Gastroesophageal sphincter (tissue), 4 donors: ENCODE results near the gene SACM1L. TPM values are rescaled to one million over a fixed set of nuclear protein-coding genes. Genes with fewer than 3 reads are reported as not detected.
"Not testable (repeated sequence)": the region's sequence is repeated elsewhere in the genome, so short reads cannot be mapped to it uniquely, and the experiment has no call there.

ENCODE experiments used
- ATAC-seq: fragments of 150-250 bp; one replicate; pipeline ENCODE4 v1.9.1; 2016; ENCODE audit warnings: mild to moderate bottlenecking, moderate library complexity
- H3K27ac ChIP-seq, 4 donors: fragments of 200-600 bp; sonication (generic) in 3 of 4; 1 replicate in 3 of 4; 2 replicates in 1 of 4; pipeline ENCODE4 v1.5.1; 2016 to 2019
- H3K27me3 ChIP-seq: fragments of 200-600 bp; sonication (generic); one replicate; pipeline ENCODE4 v1.5.1; 2019
- H3K36me3 ChIP-seq, 2 donors: fragments of 200-600 bp; sonication (generic); one replicate each; pipeline ENCODE4 v1.5.1; 2019; ENCODE audit warnings: control low read depth in 1 of 2
- H3K4me1 ChIP-seq, 3 donors: fragments of 200-600 bp; sonication (generic); 1 replicate in 2 of 3; 2 replicates in 1 of 3; pipeline ENCODE4 v1.5.1; 2016 to 2019; ENCODE audit warnings: control low read depth in 2 of 3
- H3K4me3 ChIP-seq, 2 donors: fragments of 200-600 bp; sonication (generic); one replicate each; pipeline ENCODE4 v1.5.1; 2019; ENCODE audit warnings: mild to moderate bottlenecking in 1 of 2, moderate library complexity in 1 of 2
- H3K9me3 ChIP-seq, 3 donors: fragments of 200-600 bp; sonication (generic); one replicate each; pipeline ENCODE4 v1.5.1; 2017 to 2019; ENCODE audit warnings: control low read depth in 2 of 3
- EP300 ChIP-seq: sonication (generic); formaldehyde crosslinking; IDR thresholded peaks from one replicate; pipeline ENCODE4 v1.6.1; 2017; ENCODE audit warnings: antibody characterized with exemption, mild to moderate bottlenecking
- POLR2A ChIP-seq, 2 donors: fragments of 450-650 bp; IDR thresholded peaks; one replicate each; pipeline ENCODE4 v1.6.1; 2017; ENCODE audit warnings: antibody characterized with exemption in 2 of 2, mild to moderate bottlenecking in 2 of 2, moderate library complexity in 1 of 2
- POLR2AphosphoS5 ChIP-seq: sonication (generic); formaldehyde crosslinking; IDR thresholded peaks from one replicate; pipeline ENCODE4 v1.6.1; 2017; ENCODE audit warnings: antibody characterized with exemption
- WGBS, 2 donors: methylation state at CpG; one replicate each; pipeline ENCODE4 v1.1.5; 2018; ENCODE audit warnings: low coverage in 1 of 2; 5-methylcytosine and 5-hydroxymethylcytosine counted together
- total RNA-seq, 4 donors: library from RNA; depleted of rRNA; stranded (reverse); fragments of >200 nt; gene quantifications; one replicate each; pipeline ENCODE4 v1.1.0, GENCODE V29; 2016
- TF ChIP-seq, protein P1 (sequence below), 4 experiments: fragments of 200-600 bp in 2 of 4; fragments of 450-650 bp in 2 of 4; sonication (generic) in 1 of 4; IDR thresholded peaks; one replicate each; pipeline ENCODE4 v1.5.1; 2017 to 2019; ENCODE audit warnings: antibody characterized with exemption in 4 of 4, mild to moderate bottlenecking in 2 of 4, moderate library complexity in 2 of 4

The SACM1L gene
- total RNA-seq, 4 donors from 2014 or later, result 31.9 to 52.6 (median 38.2) TPM

DNA sequence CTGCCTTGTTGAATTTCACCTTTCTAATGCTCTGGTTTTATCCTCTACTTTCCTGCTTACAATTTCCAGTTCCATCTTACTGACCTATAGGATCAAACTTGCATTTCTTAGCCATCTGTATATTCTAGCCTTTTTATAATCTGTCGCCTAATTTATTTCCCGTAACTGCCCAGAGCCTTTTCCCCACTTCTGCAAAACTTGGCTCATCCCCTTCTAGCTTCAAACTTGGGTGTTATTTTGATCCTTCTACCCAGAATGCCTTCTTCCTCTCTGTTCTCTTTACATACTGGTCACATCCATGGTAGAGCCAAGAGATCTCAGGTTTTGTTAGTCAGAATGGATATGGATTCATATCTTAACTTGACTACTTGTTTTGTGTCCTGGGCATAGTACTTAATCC, 2.6 kb downstream of the SACM1L start:
- 65 to 78% methylated on average over 2 of the region's 2 CpGs for WGBS, 2 donors
- Histone ChIP-seq H3K27ac (no peak overlapping the region), H3K27me3 (no peaks in the 10 kb centered on the region), H3K36me3 (peaks cover 0 to 19% of the 10 kb centered on the region in 2 donors), H3K4me1 (peaks cover 6 to 73% (median 28%) of the 10 kb centered on the region in 3 donors), H3K4me3 (no peak overlapping the region), H3K9me3 (no peaks in the 10 kb centered on the region)
- no peak for ATAC-seq
- no peak for TF ChIP-seq POLR2A (IDR thresholded peaks at IDR 0.05)
- TF ChIP-seq POLR2AphosphoS5, result no peak
- no peak for TF ChIP-seq EP300
- TF ChIP-seq, protein P1, sequence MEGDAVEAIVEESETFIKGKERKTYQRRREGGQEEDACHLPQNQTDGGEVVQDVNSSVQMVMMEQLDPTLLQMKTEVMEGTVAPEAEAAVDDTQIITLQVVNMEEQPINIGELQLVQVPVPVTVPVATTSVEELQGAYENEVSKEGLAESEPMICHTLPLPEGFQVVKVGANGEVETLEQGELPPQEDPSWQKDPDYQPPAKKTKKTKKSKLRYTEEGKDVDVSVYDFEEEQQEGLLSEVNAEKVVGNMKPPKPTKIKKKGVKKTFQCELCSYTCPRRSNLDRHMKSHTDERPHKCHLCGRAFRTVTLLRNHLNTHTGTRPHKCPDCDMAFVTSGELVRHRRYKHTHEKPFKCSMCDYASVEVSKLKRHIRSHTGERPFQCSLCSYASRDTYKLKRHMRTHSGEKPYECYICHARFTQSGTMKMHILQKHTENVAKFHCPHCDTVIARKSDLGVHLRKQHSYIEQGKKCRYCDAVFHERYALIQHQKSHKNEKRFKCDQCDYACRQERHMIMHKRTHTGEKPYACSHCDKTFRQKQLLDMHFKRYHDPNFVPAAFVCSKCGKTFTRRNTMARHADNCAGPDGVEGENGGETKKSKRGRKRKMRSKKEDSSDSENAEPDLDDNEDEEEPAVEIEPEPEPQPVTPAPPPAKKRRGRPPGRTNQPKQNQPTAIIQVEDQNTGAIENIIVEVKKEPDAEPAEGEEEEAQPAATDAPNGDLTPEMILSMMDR (IDR thresholded peaks at IDR 0.05), result no peak

DNA sequence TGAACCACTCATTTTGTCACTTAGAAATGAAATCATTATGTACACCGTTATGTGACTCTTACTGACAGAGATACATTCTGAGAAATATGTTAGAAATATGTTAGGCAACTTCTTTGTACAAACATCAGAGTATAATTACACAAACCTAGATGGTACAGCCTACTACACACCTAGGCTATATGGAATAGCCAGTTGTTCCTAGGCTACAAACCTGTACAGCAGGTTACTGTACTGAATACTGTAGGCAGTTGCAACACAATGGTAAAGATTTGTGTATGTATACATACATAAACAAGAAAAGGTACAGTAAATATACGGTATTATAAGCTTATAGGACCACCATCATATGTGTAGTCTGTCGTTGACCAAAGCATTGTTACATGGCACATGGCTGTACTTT, 3.7 kb downstream of the SACM1L start:
- ATAC-seq, result no peak
- WGBS, 2 donors, result 67 to 84% methylated on average over 3 of the region's 3 CpGs
- Histone ChIP-seq H3K9me3 (no peaks in the 10 kb centered on the region), H3K36me3 (peaks cover 0 to 19% of the 10 kb centered on the region in 2 donors), H3K4me1 (peaks cover 6 to 81% (median 28%) of the 10 kb centered on the region in 3 donors), H3K27me3 (no peaks in the 10 kb centered on the region), H3K27ac (no peak overlapping the region), H3K4me3 (no peak overlapping the region)
- TF ChIP-seq POLR2A (IDR thresholded peaks at IDR 0.05) (no peak), POLR2AphosphoS5 (no peak), EP300 (no peak)
- TF ChIP-seq, protein P1 (IDR thresholded peaks at IDR 0.05), result no peak

DNA sequence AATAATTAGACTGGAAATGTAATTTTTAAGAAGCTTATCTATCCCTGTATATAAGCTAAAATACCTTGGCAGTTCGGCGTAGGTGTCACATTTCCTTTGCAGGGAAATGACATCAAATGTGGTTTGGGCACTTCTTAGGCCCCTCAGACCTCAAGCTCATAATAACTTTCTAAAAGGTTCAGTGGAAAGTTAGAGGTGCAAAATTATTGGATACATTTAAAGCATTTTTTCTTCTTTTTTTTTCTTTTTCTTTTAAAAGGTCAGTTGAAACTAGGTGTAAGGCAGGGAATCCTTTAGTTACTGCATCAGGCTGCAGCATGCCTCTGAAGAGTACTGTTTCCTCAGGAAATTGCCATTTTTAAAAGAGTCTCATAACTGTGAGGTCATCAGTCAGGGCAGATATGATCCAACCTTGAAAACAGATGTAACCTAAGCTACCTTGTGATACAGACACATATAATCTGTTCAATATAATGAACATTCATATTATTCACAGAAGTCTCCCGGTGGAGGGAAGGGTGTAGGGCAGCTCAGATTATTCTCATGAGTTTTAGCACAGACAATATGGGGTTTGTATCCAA, 4.8 kb downstream of the SACM1L start:
- Histone ChIP-seq H3K4me1 (peaks cover 6 to 79% (median 21%) of the 10 kb centered on the region in 3 donors), H3K27ac (no peak overlapping the region), H3K9me3 (no peaks in the 10 kb centered on the region), H3K27me3 (no peaks in the 10 kb centered on the region), H3K36me3 (peaks cover 0 to 19% of the 10 kb centered on the region in 2 donors), H3K4me3 (no peak overlapping the region)
- 54 to 57% methylated on average over 3 of the region's 3 CpGs for WGBS, 2 donors
- no peak for ATAC-seq
- TF ChIP-seq POLR2AphosphoS5 (no peak), POLR2A (IDR thresholded peaks at IDR 0.05) (no peak), EP300 (no peak)
- TF ChIP-seq, protein P1 (IDR thresholded peaks at IDR 0.05), result no peak

- not testable (repeated sequence) for H3K27ac ChIP-seq, ATAC-seq, H3K9me3 ChIP-seq, H3K27me3 ChIP-seq, H3K4me3 ChIP-seq
- peaks cover 6 to 84% (median 19%) of the 10 kb centered on the region in 3 donors for H3K4me1 ChIP-seq
- H3K36me3 ChIP-seq, result peaks cover 0 to 19% of the 10 kb centered on the region in 2 donors
- 83 to 87% methylated on average over 3 to 4 of the region's 4 CpGs for WGBS, 2 donors
Measured at GRCh38 chr3:45695166-45695565, 6.0 kb downstream of the SACM1L start.

- 91 to 99% methylated on average over 3 to 4 of the region's 6 CpGs for whole genome bisulfite sequencing, 2 donors
- no peak for ATAC-seq
- Histone ChIP-seq H3K36me3 (peaks cover 0 to 25% of the 10 kb centered on the region in 2 donors), H3K4me3 (no peak overlapping the region), H3K27me3 (no peaks in the 10 kb centered on the region), H3K9me3 (no peaks in the 10 kb centered on the region), H3K4me1 (peaks cover 0 to 46% (median 0%) of the 10 kb centered on the region in 3 donors), H3K27ac (no peak overlapping the region)
- TF ChIP-seq EP300, result no peak
- TF ChIP-seq, protein P1 (IDR thresholded peaks at IDR 0.05), result no peak
- TF ChIP-seq POLR2AphosphoS5, result no peak
- TF ChIP-seq POLR2A (IDR thresholded peaks at IDR 0.05), result no peak
Measured at GRCh38 chr3:45700570-45701073, 11.4 kb downstream of the SACM1L start.
